GM21737 (cell line): ENCODE measurements around the gene CLTCL1.
"Not testable (repeated sequence)": the region's sequence is repeated elsewhere in the genome, so short reads cannot be mapped to it uniquely, and the experiment has no call there.

Source experiments
- ATAC-seq: cut with Tn5 transposase; IDR thresholded peaks from one replicate; pipeline ENCODE4 v1.9.1; 2021; ENCODE audit warnings: mild to moderate bottlenecking, moderate library complexity; ENCODE audit not compliant: unreplicated experiment

The CLTCL1 gene

GRCh38 chr22:19177164-19178064 lies 114.1 kb downstream of the CLTCL1 start:
- ATAC-seq = no peak

GRCh38 chr22:19176732-19177131 lies 114.8 kb downstream of the CLTCL1 start:
- ATAC-seq = no peak

GRCh38 chr22:19176175-19176643 lies 115.3 kb downstream of the CLTCL1 start:
- no peak for ATAC-seq

- no peak for ATAC-seq
Measured at GRCh38 chr22:19175602-19176174, 115.8 kb downstream of the CLTCL1 start.

GRCh38 chr22:19175026-19175601 lies 116.4 kb downstream of the CLTCL1 start:
- ATAC-seq = no peak

- ATAC-seq = no peak
Measured at GRCh38 chr22:19174106-19175025, 117.2 kb downstream of the CLTCL1 start.

- ATAC-seq = no peak
Measured at GRCh38 chr22:19173047-19174035, 118.2 kb downstream of the CLTCL1 start.

- no peak for ATAC-seq
Measured at GRCh38 chr22:19172213-19173046, 119.1 kb downstream of the CLTCL1 start.

GRCh38 chr22:19169947-19170318 lies 121.6 kb downstream of the CLTCL1 start:
- ATAC-seq = no peak

- ATAC-seq = no peak
Measured at GRCh38 chr22:19169002-19169946, 122.2 kb downstream of the CLTCL1 start.

- no peak for ATAC-seq
Measured at GRCh38 chr22:19168088-19168890, 123.2 kb downstream of the CLTCL1 start.

GRCh38 chr22:19167106-19167869 lies 124.2 kb downstream of the CLTCL1 start:
- no peak for ATAC-seq

GRCh38 chr22:19166421-19166820 lies 125.1 kb downstream of the CLTCL1 start:
- ATAC-seq = no peak

- ATAC-seq = no peak
Measured at GRCh38 chr22:19164425-19164824, 127.1 kb downstream of the CLTCL1 start.

GRCh38 chr22:19158649-19159048 lies 132.9 kb downstream of the CLTCL1 start:
- not testable (repeated sequence) for ATAC-seq

- not testable (repeated sequence) for ATAC-seq
Measured at GRCh38 chr22:19156109-19156508, 135.4 kb downstream of the CLTCL1 start.
